ENCODE results near the gene C1QTNF5. TPM values are rescaled to one million over a fixed set of nuclear protein-coding genes. Genes with fewer than 3 reads are reported as not detected.

C1QTNF5 gene
- total and polyA plus RNA-seq, 2 experiments from 2014 or later, result 13.7 to 18.0 TPM

DNA sequence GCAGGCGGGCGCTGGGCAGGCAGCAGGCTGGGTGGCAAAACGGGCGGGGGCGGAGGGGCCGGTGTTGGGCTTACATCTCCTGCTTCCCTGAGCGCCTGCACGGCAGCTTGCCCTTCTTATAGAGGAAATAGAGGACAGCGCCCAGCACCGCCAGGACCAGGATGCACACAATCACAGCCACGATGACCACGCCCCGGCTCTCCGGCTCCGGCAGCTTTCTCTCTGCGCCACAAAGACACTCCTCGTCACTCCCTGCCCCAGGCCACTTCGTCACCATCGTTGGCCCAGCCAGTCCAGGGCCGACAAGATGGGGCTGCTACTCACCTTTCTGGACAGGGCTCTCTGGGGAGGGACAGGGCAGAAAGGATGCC is 30.0 kb downstream of the C1QTNF5 start:
- no peaks in the 10 kb centered on the region for H3K36me3 ChIP-seq (replicated peaks; ENCODE audit: insufficient read depth, low read depth)
- H3K4me1 ChIP-seq (ENCODE audit: insufficient read depth), result peaks cover 9% of the 10 kb centered on the region
- no peak overlapping the region for H3K4me2 ChIP-seq
- no peaks in the 10 kb centered on the region for H3K79me2 ChIP-seq
- H3K9me3 ChIP-seq (ENCODE audit: low read depth), result no peaks in the 10 kb centered on the region
- H3K27ac ChIP-seq, result no peak overlapping the region
- TF ChIP-seq EZH2 (IDR thresholded peaks at IDR 0.05; ENCODE audit: borderline replicate concordance) (no peak), EZH2phosphoT487 (IDR thresholded peaks at IDR 0.05; ENCODE audit: low read depth, severe bottlenecking, unreplicated experiment) (no peak)
- TF ChIP-seq, protein P1, sequence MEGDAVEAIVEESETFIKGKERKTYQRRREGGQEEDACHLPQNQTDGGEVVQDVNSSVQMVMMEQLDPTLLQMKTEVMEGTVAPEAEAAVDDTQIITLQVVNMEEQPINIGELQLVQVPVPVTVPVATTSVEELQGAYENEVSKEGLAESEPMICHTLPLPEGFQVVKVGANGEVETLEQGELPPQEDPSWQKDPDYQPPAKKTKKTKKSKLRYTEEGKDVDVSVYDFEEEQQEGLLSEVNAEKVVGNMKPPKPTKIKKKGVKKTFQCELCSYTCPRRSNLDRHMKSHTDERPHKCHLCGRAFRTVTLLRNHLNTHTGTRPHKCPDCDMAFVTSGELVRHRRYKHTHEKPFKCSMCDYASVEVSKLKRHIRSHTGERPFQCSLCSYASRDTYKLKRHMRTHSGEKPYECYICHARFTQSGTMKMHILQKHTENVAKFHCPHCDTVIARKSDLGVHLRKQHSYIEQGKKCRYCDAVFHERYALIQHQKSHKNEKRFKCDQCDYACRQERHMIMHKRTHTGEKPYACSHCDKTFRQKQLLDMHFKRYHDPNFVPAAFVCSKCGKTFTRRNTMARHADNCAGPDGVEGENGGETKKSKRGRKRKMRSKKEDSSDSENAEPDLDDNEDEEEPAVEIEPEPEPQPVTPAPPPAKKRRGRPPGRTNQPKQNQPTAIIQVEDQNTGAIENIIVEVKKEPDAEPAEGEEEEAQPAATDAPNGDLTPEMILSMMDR (IDR thresholded peaks at IDR 0.05; ENCODE audit: poor library complexity), result no peak
- no peak overlapping the region for H2AFZ ChIP-seq
- H4K20me1 ChIP-seq (ENCODE audit: insufficient read depth, poor library complexity, severe bottlenecking), result no peaks in the 10 kb centered on the region
- peaks cover 16% of the 10 kb centered on the region for H3K27me3 ChIP-seq
- WGBS (ENCODE audit: low lambda C conversion rate, missing lambda C conversion rate), result 95% methylated on average over 18 of the region's 20 CpGs
- no peak overlapping the region for H3K4me3 ChIP-seq
- DNase-seq (ENCODE audit: low spot score), result no peak
- no peaks in the 10 kb centered on the region for H3K9me2 ChIP-seq (replicated peaks; ENCODE audit: insufficient read depth)

DNA sequence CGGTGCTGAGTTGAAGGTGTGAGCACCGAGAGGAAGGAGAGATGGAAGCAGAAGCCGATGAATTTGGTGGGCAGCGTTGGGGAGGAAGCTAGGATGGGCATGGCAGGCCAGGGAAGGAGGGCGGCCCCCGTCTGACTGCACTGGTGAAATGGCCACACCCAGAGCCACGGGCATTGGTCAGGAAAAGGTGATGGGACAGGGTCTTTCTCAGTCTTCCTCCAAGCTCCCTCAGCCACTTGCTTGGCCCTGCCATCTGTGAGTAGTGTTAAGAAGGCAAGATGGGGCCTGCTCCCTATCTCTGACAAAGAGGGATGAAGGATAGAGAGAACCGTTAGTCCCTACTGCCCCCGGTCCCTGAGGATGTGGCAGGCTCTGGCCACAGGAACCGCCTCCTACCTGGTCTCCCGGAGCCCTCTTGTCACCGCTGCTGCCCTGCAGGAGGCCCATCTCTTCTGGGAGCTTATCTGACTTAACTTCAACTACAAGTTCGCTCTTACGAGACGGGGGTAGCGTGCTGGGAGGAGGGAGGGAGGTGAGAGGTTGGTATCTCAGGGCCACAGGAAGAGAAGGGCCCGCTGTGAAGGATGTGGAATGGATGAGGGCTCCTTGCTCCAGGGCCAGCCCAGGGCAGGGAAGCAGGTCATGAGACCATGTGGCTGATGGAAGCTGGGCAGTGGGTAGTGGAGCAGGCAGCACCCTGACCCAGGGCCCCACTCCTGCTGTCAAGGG is 30.6 kb downstream of the C1QTNF5 start:
- no peak for DNase-seq (ENCODE audit: low spot score)
- Histone ChIP-seq H3K79me2 (no peaks in the 10 kb centered on the region), H3K9me2 (replicated peaks; ENCODE audit: insufficient read depth) (no peaks in the 10 kb centered on the region), H2AFZ (no peak overlapping the region), H3K4me1 (ENCODE audit: insufficient read depth) (peaks cover 3% of the 10 kb centered on the region), H3K4me2 (no peak overlapping the region), H3K27ac (no peak overlapping the region), H3K36me3 (replicated peaks; ENCODE audit: insufficient read depth, low read depth) (no peaks in the 10 kb centered on the region), H3K9me3 (ENCODE audit: low read depth) (no peaks in the 10 kb centered on the region), H3K27me3 (peaks cover 10% of the 10 kb centered on the region), H4K20me1 (ENCODE audit: insufficient read depth, poor library complexity, severe bottlenecking) (no peaks in the 10 kb centered on the region), H3K4me3 (no peak overlapping the region)
- TF ChIP-seq EZH2phosphoT487 (IDR thresholded peaks at IDR 0.05; ENCODE audit: low read depth, severe bottlenecking, unreplicated experiment) (no peak), EZH2 (IDR thresholded peaks at IDR 0.05; ENCODE audit: borderline replicate concordance) (no peak)
- TF ChIP-seq, protein P1 (IDR thresholded peaks at IDR 0.05; ENCODE audit: poor library complexity), result no peak
- 84% methylated on average over 17 of the region's 17 CpGs for WGBS (ENCODE audit: low lambda C conversion rate, missing lambda C conversion rate)

DNA sequence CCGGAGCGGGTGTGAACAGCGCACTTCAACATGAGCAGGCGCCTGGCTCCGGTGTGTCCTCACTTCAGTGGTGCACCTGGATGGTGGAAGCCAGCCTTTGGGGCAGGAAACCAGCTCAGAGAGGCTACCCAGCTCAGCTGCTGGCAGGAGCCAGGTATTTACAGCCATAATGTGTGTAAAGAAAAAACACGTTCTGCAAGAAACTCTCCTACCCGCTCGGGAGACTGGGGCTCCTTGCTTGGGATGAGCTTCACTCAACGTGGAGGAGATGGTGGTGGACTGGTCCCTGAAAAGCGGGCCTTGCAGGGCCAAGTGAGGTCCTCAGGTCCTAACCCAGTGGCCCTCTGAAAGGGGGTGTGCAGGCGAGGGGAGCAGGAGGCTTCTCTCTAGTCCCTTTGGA is 31.3 kb downstream of the C1QTNF5 start:
- Histone ChIP-seq H3K9me3 (ENCODE audit: low read depth) (no peaks in the 10 kb centered on the region), H3K27me3 (peaks cover 3% of the 10 kb centered on the region), H3K79me2 (no peaks in the 10 kb centered on the region), H3K4me2 (no peak overlapping the region), H3K9me2 (replicated peaks; ENCODE audit: insufficient read depth) (no peaks in the 10 kb centered on the region), H3K4me1 (ENCODE audit: insufficient read depth) (no peaks in the 10 kb centered on the region), H3K27ac (no peak overlapping the region), H3K4me3 (no peak overlapping the region), H2AFZ (no peak overlapping the region), H3K36me3 (replicated peaks; ENCODE audit: insufficient read depth, low read depth) (no peaks in the 10 kb centered on the region), H4K20me1 (ENCODE audit: insufficient read depth, poor library complexity, severe bottlenecking) (no peaks in the 10 kb centered on the region)
- 91% methylated on average over 11 of the region's 11 CpGs for WGBS (ENCODE audit: low lambda C conversion rate, missing lambda C conversion rate)
- no peak for DNase-seq (ENCODE audit: low spot score)
- TF ChIP-seq EZH2phosphoT487 (IDR thresholded peaks at IDR 0.05; ENCODE audit: low read depth, severe bottlenecking, unreplicated experiment), result no peak
- TF ChIP-seq, protein P1 (IDR thresholded peaks at IDR 0.05; ENCODE audit: poor library complexity), result no peak

Measured in hepatocyte (in vitro differentiated cells).